Aorta (tissue), 5 donors: ENCODE data around the gene QRICH1. TPM values are rescaled to one million over a fixed set of nuclear protein-coding genes. Genes with fewer than 3 reads are reported as not detected.

Experiments used
- ATAC-seq: fragments of 200-7000 bp; cut with Tn5 transposase; one replicate; pipeline ENCODE4 v1.9.1; 2022; ENCODE audit warnings: moderate library complexity; ENCODE audit not compliant: low FRiP score
- DNase-seq, 2 donors: peaks; one replicate each; pipeline ENCODE4 v3.0.0-alpha.2; 2020
- H3K27ac ChIP-seq, 2 donors: one replicate each; pipeline ENCODE4 v1.5.1; 2013; ENCODE audit warnings: low read length in 2 of 2, mild to moderate bottlenecking in 2 of 2, moderate library complexity in 2 of 2, control low read depth in 1 of 2, inconsistent platforms in 1 of 2, low read depth in 1 of 2
- H3K27me3 ChIP-seq, 2 donors: one replicate each; pipeline ENCODE4 v1.6.1; 2013; ENCODE audit warnings: control low read depth in 1 of 2, low read length in 1 of 2, mild to moderate bottlenecking in 1 of 2, moderate library complexity in 1 of 2; ENCODE audit not compliant: insufficient read depth in 2 of 2, control insufficient read depth in 1 of 2
- H3K36me3 ChIP-seq, 2 donors: one replicate each; pipeline ENCODE4 v1.6.1; 2013; ENCODE audit warnings: control low read depth in 1 of 2, low read length in 1 of 2, mild to moderate bottlenecking in 1 of 2; ENCODE audit not compliant: insufficient read depth in 2 of 2, control insufficient read depth in 1 of 2
- H3K4me1 ChIP-seq, 2 donors: one replicate each; pipeline ENCODE4 v1.6.1; 2013; ENCODE audit warnings: low read length in 2 of 2, control low read depth in 1 of 2, mild to moderate bottlenecking in 1 of 2, moderate library complexity in 1 of 2; ENCODE audit not compliant: insufficient read depth in 2 of 2, control insufficient read depth in 1 of 2
- H3K4me3 ChIP-seq, 2 donors: one replicate each; pipeline ENCODE4 v1.5.1; 2013; ENCODE audit warnings: low read length in 2 of 2, control low read depth in 1 of 2, mild to moderate bottlenecking in 1 of 2
- H3K9me3 ChIP-seq: one replicate; pipeline ENCODE4 v1.6.1; 2013; ENCODE audit warnings: mild to moderate bottlenecking, low read length; ENCODE audit not compliant: control insufficient read depth
- WGBS, 2 donors: extraction: QIAGEN DNeasy Blood & Tissue Kit; methylation state at CpG; one replicate each; pipeline ENCODE4 v1.1.7; 2013; 5-methylcytosine and 5-hydroxymethylcytosine counted together
- intact Hi-C, 2 donors: fragments of 100-400 bp; cut with DNase I; formaldehyde crosslinking; loops; one replicate each; pipeline versions ENCODE4 v1.14.2 to v1.15.0; 2022
- polyA plus RNA-seq, 2 donors: library from polyadenylated mRNA; stranded (reverse); fragments of 200-250 nt; gene quantifications; one replicate each; pipeline ENCODE4 v1.2.3, GENCODE V29; 2013
- total RNA-seq, 2 donors: library from RNA; stranded (reverse); fragmentation: NEBNext Ultra II Directional; extraction: Animal tissue kit (Norgen Biotek cat#: 25700); gene quantifications; one replicate each; pipeline ENCODE4 v1.2.1, GENCODE V29; 2021
- donor health status: healthy with polysubstance abuse.
- donor health status: Bipolar disorder and iron deficiency.
- donor health status: DM: no; HTN: no; CAD: no.
- donor health status: DM: no; HTN: no; CAD: no.
- donor health status: DM: yes; HTN: yes; CAD: no.

Gene QRICH1
- total and polyA plus RNA-seq, 4 donors, result 8.3 to 103 (median 72.1) TPM

DNA sequence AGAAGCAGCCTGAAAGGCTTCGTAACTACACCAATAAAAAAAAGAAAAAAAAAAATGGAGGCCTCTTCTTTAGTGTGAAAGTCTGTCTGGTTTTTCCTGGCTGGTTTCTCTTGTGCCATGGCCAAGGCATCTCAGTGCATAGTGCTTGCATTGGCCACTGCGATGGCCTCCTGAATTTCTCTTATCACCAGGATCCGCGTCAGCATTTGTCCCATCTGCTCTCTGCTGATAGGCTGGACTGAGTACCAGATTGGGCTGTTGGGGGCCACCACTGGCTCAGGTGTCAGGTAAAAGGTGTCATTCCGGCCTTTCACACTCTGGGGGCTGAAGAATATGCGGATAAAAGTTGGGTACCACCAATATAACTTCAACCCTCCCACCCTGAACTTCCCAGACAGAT is 63.5 kb downstream of the QRICH1 start:
- no peak overlapping the region for H3K27ac ChIP-seq
- DNase-seq (no peak), ATAC-seq (no peak)
- H3K9me3 ChIP-seq, result no peaks in the 10 kb centered on the region
- peaks cover 0 to 1% of the 10 kb centered on the region in 2 donors for H3K27me3 ChIP-seq
- no peak overlapping the region for H3K4me3 ChIP-seq
- H3K36me3 ChIP-seq, result peaks cover 0 to 11% of the 10 kb centered on the region in 2 donors
- intact Hi-C loops, result no loop called here
- no peaks in the 10 kb centered on the region for H3K4me1 ChIP-seq
- 82 to 83% methylated on average over 6 of the region's 6 CpGs for WGBS, 2 donors

DNA sequence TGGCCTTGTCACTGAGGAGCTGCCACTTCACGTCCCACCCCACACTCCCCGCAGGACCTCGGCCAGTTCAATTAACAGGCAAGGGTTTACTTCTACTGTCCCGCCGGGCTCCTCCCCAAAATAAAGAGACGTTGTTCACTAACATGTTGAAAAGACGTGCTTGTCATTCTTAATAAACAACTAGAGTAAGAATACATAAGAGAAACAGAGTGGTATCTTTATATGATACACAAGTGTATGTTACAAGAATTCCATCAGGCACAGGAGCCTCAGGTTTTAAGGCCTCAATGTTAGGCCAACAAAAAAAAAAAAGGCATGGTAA is 64.3 kb downstream of the QRICH1 start:
- peaks cover 0 to 1% of the 10 kb centered on the region in 2 donors for H3K27me3 ChIP-seq
- no peaks in the 10 kb centered on the region for H3K4me1 ChIP-seq
- no peak overlapping the region for H3K4me3 ChIP-seq
- H3K9me3 ChIP-seq, result no peaks in the 10 kb centered on the region
- WGBS, 2 donors, result 0 to 1% methylated on average over 7 of the region's 7 CpGs
- peaks cover 0 to 13% of the 10 kb centered on the region in 2 donors for H3K36me3 ChIP-seq
- DNase-seq (no peak), ATAC-seq (no peak)
- no peak overlapping the region for H3K27ac ChIP-seq
- intact Hi-C loops, result loop anchor here in 1 of 2 donors (5.0 kb wide), 2 partner anchors 37 to 63 kb away; partner anchors contain the start of genes P4HTM and QRICH1

DNA sequence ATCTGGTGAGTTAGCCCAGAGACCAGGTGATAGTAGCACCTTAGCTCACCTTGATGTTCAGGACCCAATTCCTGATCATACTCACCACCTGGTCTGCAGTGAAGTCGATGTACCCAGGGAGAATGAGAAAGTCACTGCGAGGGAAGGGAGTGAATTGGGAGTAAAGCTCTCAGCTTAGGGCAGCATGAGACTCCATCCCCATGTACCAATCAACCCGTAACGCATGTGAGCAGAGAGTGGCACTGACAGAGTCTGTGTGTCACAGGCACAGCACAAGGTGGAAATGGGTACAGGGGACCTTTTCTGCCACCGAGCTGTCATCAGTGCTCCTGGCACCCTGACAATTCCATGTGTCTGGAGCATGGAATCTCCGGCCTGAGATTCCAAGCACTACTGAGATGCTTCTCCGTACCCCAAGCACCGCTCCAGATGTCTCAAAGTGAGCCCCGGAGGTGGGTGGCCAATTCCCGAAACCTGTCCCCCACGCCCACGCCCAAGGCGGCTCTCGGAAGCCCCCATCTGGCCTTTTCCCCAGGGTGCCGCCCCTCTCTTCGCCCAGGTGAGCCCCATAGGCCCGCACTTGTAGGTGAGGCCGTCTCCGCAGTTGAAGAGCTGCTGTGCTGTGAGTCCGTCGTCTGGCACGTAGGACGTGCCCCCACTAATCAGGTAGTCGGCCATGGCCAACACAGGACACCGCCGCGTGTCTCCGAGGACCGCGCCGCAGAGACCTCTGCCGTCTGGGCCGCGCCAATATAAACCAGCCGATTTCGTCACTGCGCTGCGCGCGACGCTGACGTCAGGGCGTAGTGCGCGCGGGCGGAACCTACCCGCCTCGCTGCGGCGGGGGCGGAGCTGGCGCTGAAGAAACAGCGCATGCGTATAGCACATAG is 65.0 kb downstream of the QRICH1 start, which contains the start of gene IMPDH2:
Gene IMPDH2, minus strand, starts transcription at position 726 of the 890 bp plus-strand sequence. Its CDS starts 48 bp downstream, at position 678.
- Histone ChIP-seq H3K36me3 (peaks cover 0 to 13% of the 10 kb centered on the region in 2 donors), H3K4me1 (no peaks in the 10 kb centered on the region), H3K27me3 (peaks cover 0 to 1% of the 10 kb centered on the region in 2 donors), H3K4me3 (peak within 1 kb of the TSS; percentile 19 to 37), H3K27ac (peak within 1 kb of the TSS in 1 of 2 donors; percentile 72), H3K9me3 (no peaks in the 10 kb centered on the region)
- DNase-seq, result peak; percentile 96 to 98
- intact Hi-C loops, result loop anchor here in 1 of 2 donors (5.0 kb wide), 2 partner anchors 37 to 63 kb away; partner anchors contain the start of genes P4HTM and QRICH1
- WGBS, 2 donors, result 1 to 2% methylated on average over 55 of the region's 55 CpGs
- peak; percentile 97 for ATAC-seq

DNA sequence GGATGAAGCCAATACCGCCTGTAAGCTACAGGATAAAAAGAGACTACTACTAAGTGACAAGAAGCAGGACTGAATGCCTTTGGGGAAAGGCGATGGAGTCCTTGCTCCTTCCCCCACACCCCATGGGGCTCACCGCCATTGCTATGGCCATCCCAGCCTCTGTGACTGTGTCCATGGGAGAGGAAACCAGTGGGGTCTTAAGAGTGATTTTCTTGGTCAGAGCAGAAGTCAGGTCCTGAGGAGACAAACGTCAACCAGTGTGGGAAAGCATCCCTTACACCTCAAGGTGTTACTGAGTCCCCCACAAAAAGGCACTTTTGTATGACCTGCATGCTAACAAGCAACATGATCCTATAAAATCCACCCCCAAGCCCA is 65.6 kb downstream of the QRICH1 start:
- peaks cover 0 to 13% of the 10 kb centered on the region in 2 donors for H3K36me3 ChIP-seq
- intact Hi-C loops, result loop anchor here in 1 of 2 donors (5.0 kb wide), 2 partner anchors 36 to 64 kb away; partner anchors contain the start of genes P4HTM and QRICH1
- no peaks in the 10 kb centered on the region for H3K9me3 ChIP-seq
- H3K4me1 ChIP-seq, result no peaks in the 10 kb centered on the region
- peaks cover 0 to 1% of the 10 kb centered on the region in 2 donors for H3K27me3 ChIP-seq
- ATAC-seq (no peak), DNase-seq (no peak)
- H3K4me3 ChIP-seq, result no peak overlapping the region
- peak overlapping the region in 1 of 2 donors; percentile 72 for H3K27ac ChIP-seq
- WGBS, 2 donors, result 79 to 81% methylated on average over 4 of the region's 4 CpGs

DNA sequence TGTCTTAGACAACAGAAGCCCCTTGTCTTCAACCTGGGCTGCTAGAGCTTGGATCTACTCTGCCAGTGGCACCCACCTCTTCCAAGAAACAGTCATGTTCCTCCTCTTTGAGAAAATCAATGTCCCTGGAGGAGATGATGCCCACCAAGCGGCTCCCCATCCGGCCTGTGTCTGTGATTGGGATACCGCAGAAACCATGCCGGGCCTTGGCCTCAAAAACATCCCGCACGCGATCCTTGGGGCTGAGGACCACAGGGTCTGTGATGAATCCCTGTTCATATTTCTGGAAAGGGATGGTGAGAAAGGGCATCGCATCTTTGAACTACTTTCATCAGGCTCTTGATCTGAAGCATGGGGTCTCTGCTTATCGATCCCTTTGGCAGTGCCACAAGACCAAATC is 66.2 kb downstream of the QRICH1 start:
- Histone ChIP-seq H3K27ac (no peak overlapping the region), H3K27me3 (peaks cover 0 to 1% of the 10 kb centered on the region in 2 donors), H3K36me3 (peaks cover 0 to 10% of the 10 kb centered on the region in 2 donors), H3K9me3 (no peaks in the 10 kb centered on the region), H3K4me1 (no peaks in the 10 kb centered on the region), H3K4me3 (no peak overlapping the region)
- 94% methylated on average over 9 of the region's 9 CpGs for WGBS, 2 donors
- no peak for DNase-seq
- ATAC-seq, result no peak
- intact Hi-C loops, result loop anchor here in 1 of 2 donors (5.0 kb wide), 2 partner anchors 35 to 65 kb away; partner anchors contain the start of genes P4HTM and QRICH1

DNA sequence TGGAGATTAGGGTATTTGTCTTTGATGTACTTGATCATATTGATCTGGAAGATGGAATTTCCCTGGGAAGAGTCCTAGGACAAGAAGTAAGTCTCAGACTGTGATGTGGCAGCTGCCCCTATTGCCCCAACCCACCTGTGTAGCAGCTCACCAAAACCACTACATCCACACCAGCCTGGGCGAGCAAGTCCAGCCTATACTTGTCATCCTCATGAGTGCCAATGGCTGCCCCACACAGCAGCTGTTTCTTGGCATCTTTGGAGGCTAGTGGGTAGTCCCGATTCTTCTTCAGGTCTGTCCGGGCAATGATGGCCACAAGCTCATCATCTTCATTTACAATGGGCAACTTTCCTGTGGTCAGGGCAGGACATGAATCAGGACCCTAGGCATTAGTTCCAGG is 67.3 kb downstream of the QRICH1 start:
- DNase-seq (no peak), ATAC-seq (no peak)
- no peaks in the 10 kb centered on the region for H3K9me3 ChIP-seq
- H3K4me1 ChIP-seq, result no peaks in the 10 kb centered on the region
- H3K36me3 ChIP-seq, result peaks cover 0 to 5% of the 10 kb centered on the region in 2 donors
- H3K4me3 ChIP-seq, result no peak overlapping the region
- peaks cover 0 to 1% of the 10 kb centered on the region in 2 donors for H3K27me3 ChIP-seq
- H3K27ac ChIP-seq, result no peak overlapping the region
- intact Hi-C loops, result loop anchor here in 1 of 2 donors (5.0 kb wide), 2 partner anchors 34 to 66 kb away; partner anchors contain the start of genes P4HTM and QRICH1
- 86 to 92% methylated on average over 3 of the region's 3 CpGs for WGBS, 2 donors

DNA sequence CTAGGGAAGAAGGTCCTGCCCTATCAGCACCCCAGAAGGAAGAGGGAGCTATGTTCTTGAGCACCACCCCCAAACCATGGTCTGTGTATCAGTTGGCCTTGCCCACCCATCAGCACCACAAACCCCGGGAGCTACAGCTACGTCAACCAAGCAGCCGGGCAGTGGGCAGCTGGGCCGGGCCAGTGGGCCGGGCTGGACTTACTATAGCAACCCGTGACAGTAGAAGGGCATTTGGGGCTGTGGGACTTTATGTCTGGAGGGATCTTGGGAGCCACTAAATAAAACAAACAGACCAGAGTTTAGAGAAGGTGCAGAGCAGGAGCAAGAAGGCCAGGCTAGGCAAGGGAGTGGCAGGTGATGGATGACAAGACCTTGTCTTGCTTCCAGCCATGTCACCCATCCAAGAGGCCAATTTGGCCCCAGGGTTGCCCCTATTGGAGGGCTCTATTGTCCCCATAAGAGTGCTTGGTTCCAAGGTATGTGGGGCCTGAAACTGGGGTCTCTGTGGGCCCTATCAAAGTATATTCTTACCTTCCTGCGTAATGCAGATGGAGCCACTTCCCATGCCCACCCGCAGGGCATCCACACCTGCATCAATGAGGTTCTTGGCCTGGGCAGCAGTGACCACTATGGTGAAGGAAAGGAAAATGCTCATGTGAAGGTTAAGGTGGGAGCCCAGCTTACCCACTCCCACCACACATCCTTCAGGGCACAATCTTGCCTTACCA is 67.9 kb downstream of the QRICH1 start:
- no peak overlapping the region for H3K27ac ChIP-seq
- DNase-seq (no peak), ATAC-seq (no peak)
- H3K4me1 ChIP-seq, result no peaks in the 10 kb centered on the region
- H3K27me3 ChIP-seq, result peaks cover 0 to 3% of the 10 kb centered on the region in 2 donors
- H3K4me3 ChIP-seq, result no peak overlapping the region
- WGBS, 2 donors, result 81 to 84% methylated on average over 8 of the region's 8 CpGs
- intact Hi-C loops, result loop anchor here in 1 of 2 donors (5.0 kb wide), 2 partner anchors 34 to 66 kb away; partner anchors contain the start of genes P4HTM and QRICH1
- peaks cover 0 to 5% of the 10 kb centered on the region in 2 donors for H3K36me3 ChIP-seq
- H3K9me3 ChIP-seq, result no peaks in the 10 kb centered on the region

DNA sequence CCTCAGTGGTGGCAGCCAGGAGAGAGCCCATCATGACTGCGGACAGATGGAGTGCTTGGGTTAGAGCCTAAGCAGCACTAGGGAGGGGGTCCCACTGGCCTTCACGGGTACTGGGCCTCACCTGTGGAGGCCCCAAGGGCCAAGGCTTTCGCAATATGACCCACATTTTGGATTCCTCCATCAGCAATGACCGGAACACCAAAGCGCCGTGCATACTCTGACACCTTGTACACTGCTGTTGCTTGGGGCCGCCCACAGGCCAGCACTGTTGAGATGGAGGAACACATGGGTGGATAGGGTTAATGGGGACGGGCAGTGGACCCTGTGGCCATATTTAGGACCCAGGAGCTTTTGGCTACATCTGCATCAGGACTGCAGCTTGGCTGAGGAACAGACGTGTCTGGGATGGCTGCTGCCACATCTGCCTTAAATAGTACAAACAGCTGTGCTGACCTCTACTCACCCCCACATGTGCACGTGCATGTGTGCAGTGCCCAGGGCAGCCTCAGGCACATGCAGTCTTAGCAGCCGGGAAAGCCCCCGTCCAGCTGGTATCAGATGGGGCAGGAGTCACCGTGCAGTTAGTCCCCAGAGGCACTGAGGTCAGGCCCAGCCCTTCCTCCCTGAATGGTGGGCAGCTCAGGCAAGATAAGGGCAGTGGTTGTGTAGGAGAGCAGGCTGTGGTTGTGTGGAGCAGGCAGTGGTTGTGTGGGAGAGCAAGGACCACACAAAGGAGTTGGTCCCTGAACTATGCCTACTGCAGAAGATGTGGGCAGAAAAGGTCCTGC is 68.7 kb downstream of the QRICH1 start:
- Histone ChIP-seq H3K27ac (no peak overlapping the region), H3K4me1 (no peaks in the 10 kb centered on the region)

More for the DNA sequence above, 68.7 kb downstream of the QRICH1 start:
- intact Hi-C loops, result loop anchor here in 1 of 2 donors (5.0 kb wide), 2 partner anchors 33 to 67 kb away; partner anchors contain the start of genes P4HTM and QRICH1
- ATAC-seq, result no peak
- no peak overlapping the region for H3K4me3 ChIP-seq
- peaks cover 0 to 5% of the 10 kb centered on the region in 2 donors for H3K36me3 ChIP-seq
- DNase-seq, result peak in 1 of 2 donors; percentile 55
- WGBS, 2 donors, result 58% methylated on average over 13 of the region's 13 CpGs
- H3K27me3 ChIP-seq, result peaks cover 0 to 3% of the 10 kb centered on the region in 2 donors
- no peaks in the 10 kb centered on the region for H3K9me3 ChIP-seq
